Muscle layer of colon (tissue), 2 donors: Measurements from ENCODE around the gene ACOT6.
"Not testable (repeated sequence)": the region's sequence is repeated elsewhere in the genome, so short reads cannot be mapped to it uniquely, and the experiment has no call there.

ENCODE experiments used
- H3K27ac ChIP-seq: one replicate; pipeline ENCODE4 v1.7.0; 2013; ENCODE audit warnings: low read depth, mild to moderate bottlenecking, low read length, moderate library complexity
- H3K27me3 ChIP-seq, 2 donors: one replicate each; pipeline ENCODE4 v1.7.0; 2013; ENCODE audit warnings: low read length in 2 of 2, mild to moderate bottlenecking in 2 of 2; ENCODE audit not compliant: insufficient read depth in 2 of 2, control insufficient read depth in 1 of 2
- H3K36me3 ChIP-seq: one replicate; pipeline ENCODE4 v1.7.0; 2013; ENCODE audit warnings: mild to moderate bottlenecking, low read length; ENCODE audit not compliant: insufficient read depth
- H3K4me1 ChIP-seq: one replicate; pipeline ENCODE4 v1.7.0; 2013; ENCODE audit warnings: mild to moderate bottlenecking, low read length; ENCODE audit not compliant: insufficient read depth
- H3K4me3 ChIP-seq, 2 donors: one replicate each; pipeline ENCODE4 v1.7.0; 2013; ENCODE audit warnings: low read length in 2 of 2, low read depth in 1 of 2, mild to moderate bottlenecking in 1 of 2, moderate library complexity in 1 of 2
- H3K9ac ChIP-seq: one replicate; pipeline ENCODE4 v1.7.0; 2013; ENCODE audit warnings: low read length
- H3K9me3 ChIP-seq: one replicate; pipeline ENCODE4 v1.7.0; 2013; ENCODE audit warnings: mild to moderate bottlenecking, low read length
- donor health status: abdominal sarcoma.
- donor health status: Adenocarcinoma of cecum.

ACOT6 gene

GRCh38 chr14:73574251-73574650 lies 38.1 kb upstream of the ACOT6 start:
- not testable (repeated sequence) for H3K4me3 ChIP-seq, H3K4me1 ChIP-seq, H3K9ac ChIP-seq, H3K9me3 ChIP-seq, H3K27me3 ChIP-seq, H3K27ac ChIP-seq
- peaks cover 11% of the 10 kb centered on the region for H3K36me3 ChIP-seq

- H3K4me1 ChIP-seq = no peaks in the 10 kb centered on the region
- no peaks in the 10 kb centered on the region for H3K27me3 ChIP-seq
- no peak overlapping the region for H3K9ac ChIP-seq
- peaks cover 17% of the 10 kb centered on the region for H3K36me3 ChIP-seq
- no peaks in the 10 kb centered on the region for H3K9me3 ChIP-seq
- no peak overlapping the region for H3K4me3 ChIP-seq
- H3K27ac ChIP-seq = no peak overlapping the region
These were observed 35.9 kb upstream of the ACOT6 start for GRCh38 chr14:73576391-73576790.

GRCh38 chr14:73577214-73577613 lies 35.1 kb upstream of the ACOT6 start:
- H3K9ac ChIP-seq, H3K27ac ChIP-seq, H3K9me3 ChIP-seq, H3K27me3 ChIP-seq, H3K4me3 ChIP-seq, H3K4me1 ChIP-seq: not testable (repeated sequence)
- H3K36me3 ChIP-seq = peaks cover 17% of the 10 kb centered on the region

GRCh38 chr14:73582102-73582979 lies 30.0 kb upstream of the ACOT6 start:
- not testable (repeated sequence) for H3K4me1 ChIP-seq, H3K9ac ChIP-seq, H3K4me3 ChIP-seq, H3K9me3 ChIP-seq, H3K27me3 ChIP-seq, H3K27ac ChIP-seq
- peaks cover 13% of the 10 kb centered on the region for H3K36me3 ChIP-seq

- Histone ChIP-seq H3K9me3 (no peaks in the 10 kb centered on the region), H3K36me3 (no peaks in the 10 kb centered on the region), H3K9ac (no peak overlapping the region), H3K27me3 (no peaks in the 10 kb centered on the region), H3K4me1 (no peaks in the 10 kb centered on the region), H3K4me3 (no peak overlapping the region), H3K27ac (no peak overlapping the region)
These were observed 23.6 kb upstream of the ACOT6 start for GRCh38 chr14:73588695-73589094.

- Histone ChIP-seq H3K4me1 (no peaks in the 10 kb centered on the region), H3K4me3 (no peak overlapping the region), H3K36me3 (no peaks in the 10 kb centered on the region), H3K27me3 (no peaks in the 10 kb centered on the region), H3K27ac (no peak overlapping the region), H3K9me3 (no peaks in the 10 kb centered on the region), H3K9ac (no peak overlapping the region)
These were observed 23.2 kb upstream of the ACOT6 start for GRCh38 chr14:73589116-73589515.

- H3K27ac ChIP-seq, H3K4me1 ChIP-seq, H3K4me3 ChIP-seq, H3K27me3 ChIP-seq, H3K9ac ChIP-seq, H3K9me3 ChIP-seq, H3K36me3 ChIP-seq: not testable (repeated sequence)
These were observed 21.7 kb upstream of the ACOT6 start for GRCh38 chr14:73590673-73591004.

- no peak within 1 kb of the TSS for H3K9ac ChIP-seq
- H3K27ac ChIP-seq = no peak within 1 kb of the TSS
- no peaks in the 10 kb centered on the region for H3K27me3 ChIP-seq
- H3K36me3 ChIP-seq = no peaks in the 10 kb centered on the region
- no peaks in the 10 kb centered on the region for H3K4me1 ChIP-seq
- H3K4me3 ChIP-seq = peak within 1 kb of the TSS; percentile 47
- H3K9me3 ChIP-seq = no peaks in the 10 kb centered on the region
These were observed 20.4 kb upstream of the ACOT6 start, which contains the start of gene ACOT4 for GRCh38 chr14:73591690-73592449. TSS of gene ACOT4 (plus strand) at chr14:73591873. CDS start at chr14:73591960, 87 bp downstream.

- Histone ChIP-seq H3K4me1 (no peaks in the 10 kb centered on the region), H3K9ac (no peak overlapping the region), H3K9me3 (no peaks in the 10 kb centered on the region), H3K4me3 (no peak overlapping the region), H3K27me3 (no peaks in the 10 kb centered on the region), H3K36me3 (no peaks in the 10 kb centered on the region), H3K27ac (no peak overlapping the region)
These were observed 17.8 kb upstream of the ACOT6 start for GRCh38 chr14:73594491-73594890.

GRCh38 chr14:73599499-73599898 lies 12.8 kb upstream of the ACOT6 start:
- Histone ChIP-seq H3K36me3 (no peaks in the 10 kb centered on the region), H3K27ac (no peak overlapping the region), H3K4me3 (no peak overlapping the region), H3K27me3 (no peaks in the 10 kb centered on the region), H3K4me1 (no peaks in the 10 kb centered on the region), H3K9ac (no peak overlapping the region), H3K9me3 (no peaks in the 10 kb centered on the region)

GRCh38 chr14:73602994-73603393 lies 9.3 kb upstream of the ACOT6 start:
- no peak overlapping the region for H3K4me3 ChIP-seq
- no peaks in the 10 kb centered on the region for H3K4me1 ChIP-seq
- H3K36me3 ChIP-seq = no peaks in the 10 kb centered on the region
- no peaks in the 10 kb centered on the region for H3K27me3 ChIP-seq
- H3K27ac ChIP-seq = no peak overlapping the region
- H3K9ac ChIP-seq = no peak overlapping the region
- H3K9me3 ChIP-seq = no peaks in the 10 kb centered on the region
